Measurements from ENCODE around the gene U2SURP. TPM values are rescaled to one million over a fixed set of nuclear protein-coding genes. Genes with fewer than 3 reads are reported as not detected.

The U2SURP gene
- total and polyA plus RNA-seq, 2 donors (not counting 3 experiments of a cell fraction or from before 2014, with no cell fraction given): 12.6 to 92.4 TPM

- Histone ChIP-seq H2AFZ (ENCODE audit: low read depth, low read length) (no peak overlapping the region), H3K27me3 (ENCODE audit: control insufficient read depth in 2 of 2, insufficient read depth in 2 of 2, low read length in 2 of 2) (peaks cover 0 to 5% of the 10 kb centered on the region in 2 experiments), H3K4me2 (ENCODE audit: insufficient read depth, low read length) (no peak overlapping the region), H3K79me2 (ENCODE audit: control insufficient read depth, insufficient read depth, low read length) (no peaks in the 10 kb centered on the region), H4K20me1 (replicated peaks; ENCODE audit: control insufficient read depth, extremely low read depth, insufficient read depth, low read length) (no peaks in the 10 kb centered on the region), H3K27ac (ENCODE audit: insufficient read depth, low read depth, low read length) (no peak overlapping the region), H3K9me3 (replicated peaks; ENCODE audit: control insufficient read depth, insufficient read depth, low read length) (no peaks in the 10 kb centered on the region), H3K9me1 (replicated peaks; ENCODE audit: control insufficient read depth, extremely low read depth, insufficient read depth, low read length) (peaks cover 2% of the 10 kb centered on the region), H3K4me3 (replicated peaks in 1 of 3; ENCODE audit: insufficient read depth in 1 of 3, low read depth in 1 of 3, low read length in 3 of 3) (no peak overlapping the region), H3K4me1 (ENCODE audit: control insufficient read depth, extremely low read depth, insufficient read depth, low read length) (no peaks in the 10 kb centered on the region), H3K9ac (replicated peaks; ENCODE audit: extremely low read depth, insufficient read depth, low read length) (no peak overlapping the region), H3K36me3 (ENCODE audit: control insufficient read depth in 2 of 2, extremely low read depth in 1 of 2, insufficient read depth in 2 of 2, low read length in 2 of 2) (no peaks in the 10 kb centered on the region)
- ChIA-PET POLR2A (no interaction called here), CTCF (no interaction called here)
- no peak for DNase-seq (ENCODE audit: low read depth, low spot score)
- intact Hi-C loops (cut with micrococcal nuclease): no loop called here
- no TSS peak for BruUV-seq (replicated peaks)
- no peak for FAIRE-seq
- TF ChIP-seq MYC (IDR thresholded peaks at IDR 0.05; ENCODE audit: low read depth, low read length): no peak
- no peak for TF ChIP-seq POLR2AphosphoS5 (IDR thresholded peaks at IDR 0.05; ENCODE audit: insufficient read depth, low read depth, low read length)
- TF ChIP-seq GATA2 (IDR thresholded peaks at IDR 0.05; ENCODE audit: insufficient read depth, insufficient read length, low read depth, low read length): no peak
- no peak for TF ChIP-seq FOS (IDR thresholded peaks at IDR 0.05; ENCODE audit: borderline replicate concordance, insufficient read depth, low read length)
- TF ChIP-seq CTCF (IDR thresholded peaks at IDR 0.05; ENCODE audit: extremely low read depth in 1 of 2, insufficient read depth in 1 of 2, low read depth in 1 of 2, low read length in 2 of 2): no peak
- no peak for TF ChIP-seq MAX (IDR thresholded peaks at IDR 0.05; ENCODE audit: insufficient read depth, insufficient read length)
- no peak for TF ChIP-seq EZH2 (IDR thresholded peaks at IDR 0.05; ENCODE audit: borderline replicate concordance, low read depth, low read length, severe bottlenecking)
- dilution Hi-C loops (cut with MboI; ENCODE audit: extremely low pct_ligation_motif_present, low sequenced_read_pairs): no loop called here
Measured at GRCh38 chr3:143103652-143104051, 102.3 kb downstream of the U2SURP start.
